Measurements from ENCODE around the gene TSC22D3.
"Not testable (repeated sequence)": the region's sequence is repeated elsewhere in the genome, so short reads cannot be mapped to it uniquely, and the experiment has no call there.

The TSC22D3 gene

GRCh38 chrX:107700317-107700774, 75.2 kb downstream of the TSC22D3 start:
- H3K36me3 ChIP-seq (ENCODE audit: insufficient read depth, low read length): no peaks in the 10 kb centered on the region
- H3K4me1 ChIP-seq (ENCODE audit: control insufficient read depth, insufficient read depth, low read length, unreplicated experiment): peaks cover 8% of the 10 kb centered on the region
- H2AFZ ChIP-seq (ENCODE audit: low read length, unreplicated experiment): peak overlapping the region; percentile 50
- peak overlapping the region; percentile 41 for H3K27ac ChIP-seq (ENCODE audit: low read depth, low read length)
- no peaks in the 10 kb centered on the region for H3K27me3 ChIP-seq (ENCODE audit: insufficient read depth, low read length)
- no peaks in the 10 kb centered on the region for H3K79me2 ChIP-seq (ENCODE audit: control insufficient read depth, insufficient read depth, low read length, unreplicated experiment)
- H3K4me3 ChIP-seq (ENCODE audit: low read depth, low read length): no peak overlapping the region

DNA sequence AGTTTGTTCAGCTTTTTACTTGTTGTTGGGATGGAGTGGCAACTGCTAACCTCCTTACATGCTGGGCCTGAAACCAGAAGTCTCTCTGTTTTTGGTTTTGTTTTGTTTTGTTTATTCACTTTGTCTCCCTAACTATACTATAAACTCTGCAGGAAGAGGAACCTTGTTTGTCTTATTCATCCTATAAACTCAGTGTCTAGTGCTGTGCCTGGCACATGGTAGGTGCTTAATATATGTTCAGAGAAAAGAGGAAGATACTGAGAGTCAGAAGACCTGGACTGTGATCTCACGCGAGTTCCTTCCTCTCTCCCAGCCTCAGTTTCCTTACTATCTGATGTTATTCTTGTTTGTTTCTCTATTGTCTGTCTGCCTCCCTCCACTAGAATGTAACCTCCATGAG, 76.0 kb downstream of the TSC22D3 start:
- Histone ChIP-seq H3K79me2 (ENCODE audit: control insufficient read depth, insufficient read depth, low read length, unreplicated experiment) (no peaks in the 10 kb centered on the region), H3K4me1 (ENCODE audit: control insufficient read depth, insufficient read depth, low read length, unreplicated experiment) (peaks cover 8% of the 10 kb centered on the region), H3K36me3 (ENCODE audit: insufficient read depth, low read length) (no peaks in the 10 kb centered on the region), H3K4me3 (ENCODE audit: low read depth, low read length) (no peak overlapping the region), H2AFZ (ENCODE audit: low read length, unreplicated experiment) (no peak overlapping the region), H3K27me3 (ENCODE audit: insufficient read depth, low read length) (no peaks in the 10 kb centered on the region), H3K27ac (ENCODE audit: low read depth, low read length) (peak overlapping the region; percentile 41; the same call in 1 of the 2 replicates)

- H3K36me3 ChIP-seq (ENCODE audit: insufficient read depth, low read length): no peaks in the 10 kb centered on the region
- H2AFZ ChIP-seq (ENCODE audit: low read length, unreplicated experiment): no peak overlapping the region
- no peaks in the 10 kb centered on the region for H3K27me3 ChIP-seq (ENCODE audit: insufficient read depth, low read length)
- peaks cover 10% of the 10 kb centered on the region for H3K4me1 ChIP-seq (ENCODE audit: control insufficient read depth, insufficient read depth, low read length, unreplicated experiment)
- H3K27ac ChIP-seq (ENCODE audit: low read depth, low read length): no peak overlapping the region
- no peaks in the 10 kb centered on the region for H3K79me2 ChIP-seq (ENCODE audit: control insufficient read depth, insufficient read depth, low read length, unreplicated experiment)
- H3K4me3 ChIP-seq (ENCODE audit: low read depth, low read length): no peak overlapping the region
Measured at GRCh38 chrX:107691024-107691448, 84.6 kb downstream of the TSC22D3 start.

DNA sequence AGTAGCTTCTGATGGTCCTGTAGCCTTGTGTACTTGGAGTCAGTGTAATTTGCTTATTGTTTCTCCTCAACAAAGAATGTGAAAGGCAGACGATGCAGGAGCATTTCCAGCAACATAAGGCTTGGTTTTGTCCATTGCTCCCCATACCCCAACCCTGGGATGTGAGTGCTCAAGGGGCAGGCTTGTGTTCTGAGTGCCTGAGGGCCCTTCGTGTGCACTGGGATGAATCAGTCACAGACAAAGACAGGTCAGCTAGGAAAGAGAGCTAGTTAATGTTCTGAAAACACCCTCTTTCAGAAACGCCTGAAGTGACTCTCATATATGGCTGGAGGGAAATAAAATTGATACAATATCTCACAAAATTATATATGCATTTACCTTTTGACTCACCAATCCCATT, 88.1 kb downstream of the TSC22D3 start:
- Histone ChIP-seq H2AFZ (ENCODE audit: low read length, unreplicated experiment) (no peak overlapping the region), H3K4me3 (ENCODE audit: low read depth, low read length) (no peak overlapping the region), H3K79me2 (ENCODE audit: control insufficient read depth, insufficient read depth, low read length, unreplicated experiment) (no peaks in the 10 kb centered on the region), H3K27ac (ENCODE audit: low read depth, low read length) (no peak overlapping the region), H3K27me3 (ENCODE audit: insufficient read depth, low read length) (no peaks in the 10 kb centered on the region), H3K4me1 (ENCODE audit: control insufficient read depth, insufficient read depth, low read length, unreplicated experiment) (peaks cover 20% of the 10 kb centered on the region), H3K36me3 (ENCODE audit: insufficient read depth, low read length) (no peaks in the 10 kb centered on the region)

GRCh38 chrX:107686792-107687191, 88.8 kb downstream of the TSC22D3 start:
- H3K4me1 ChIP-seq (ENCODE audit: control insufficient read depth, insufficient read depth, low read length, unreplicated experiment): peaks cover 20% of the 10 kb centered on the region
- no peak overlapping the region for H2AFZ ChIP-seq (ENCODE audit: low read length, unreplicated experiment)
- H3K27ac ChIP-seq (ENCODE audit: low read depth, low read length): no peak overlapping the region; the same call in 1 of the 2 replicates
- H3K36me3 ChIP-seq (ENCODE audit: insufficient read depth, low read length): no peaks in the 10 kb centered on the region
- no peaks in the 10 kb centered on the region for H3K79me2 ChIP-seq (ENCODE audit: control insufficient read depth, insufficient read depth, low read length, unreplicated experiment)
- no peak overlapping the region for H3K4me3 ChIP-seq (ENCODE audit: low read depth, low read length)
- H3K27me3 ChIP-seq (ENCODE audit: insufficient read depth, low read length): no peaks in the 10 kb centered on the region

DNA sequence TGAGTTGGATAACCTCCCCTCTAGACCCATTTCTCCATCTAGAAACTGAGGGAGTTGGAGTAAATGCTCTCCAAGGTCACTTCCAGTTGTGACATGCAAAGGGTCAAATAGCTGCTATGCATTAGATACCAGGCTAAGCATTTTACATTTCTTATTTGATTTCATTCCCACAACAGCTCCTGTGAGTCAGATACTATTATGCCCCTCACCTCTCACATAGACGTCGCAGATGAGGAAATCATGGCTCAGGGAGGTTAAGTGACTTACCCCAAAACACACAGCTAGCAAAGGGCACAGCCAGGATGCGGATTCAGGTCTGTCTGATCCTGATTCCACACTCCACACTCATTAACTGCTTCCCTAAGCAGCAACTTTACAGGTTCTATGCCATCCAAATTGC, 89.6 kb downstream of the TSC22D3 start:
- no peak overlapping the region for H2AFZ ChIP-seq (ENCODE audit: low read length, unreplicated experiment)
- H3K79me2 ChIP-seq (ENCODE audit: control insufficient read depth, insufficient read depth, low read length, unreplicated experiment): no peaks in the 10 kb centered on the region
- H3K4me1 ChIP-seq (ENCODE audit: control insufficient read depth, insufficient read depth, low read length, unreplicated experiment): peaks cover 20% of the 10 kb centered on the region
- no peak overlapping the region for H3K4me3 ChIP-seq (ENCODE audit: low read depth, low read length)
- H3K27ac ChIP-seq (ENCODE audit: low read depth, low read length): no peak overlapping the region; the same call in 1 of the 2 replicates
- no peaks in the 10 kb centered on the region for H3K36me3 ChIP-seq (ENCODE audit: insufficient read depth, low read length)
- H3K27me3 ChIP-seq (ENCODE audit: insufficient read depth, low read length): no peaks in the 10 kb centered on the region

DNA sequence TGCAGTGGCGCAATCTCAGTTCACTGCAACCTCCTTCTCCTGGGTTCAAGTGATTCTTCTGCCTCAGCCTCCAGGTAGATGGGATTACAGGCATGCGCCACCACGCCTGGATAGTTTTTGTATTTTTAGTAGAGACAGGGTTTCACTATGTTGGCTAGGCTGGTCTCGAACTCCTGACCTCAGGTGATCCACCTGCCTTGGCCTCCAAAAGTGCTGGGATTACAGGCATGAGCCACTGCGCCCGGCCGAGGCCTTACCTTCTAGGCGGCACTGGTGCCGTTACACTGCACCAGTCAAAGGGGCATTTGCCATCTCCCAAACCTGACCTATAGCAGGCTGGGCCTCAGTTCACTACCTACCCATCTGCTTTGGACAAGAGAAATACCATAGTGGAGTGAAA, 90.0 kb downstream of the TSC22D3 start:
- H3K27me3 ChIP-seq (ENCODE audit: insufficient read depth, low read length); H3K27ac ChIP-seq (ENCODE audit: low read depth, low read length); H3K4me3 ChIP-seq (ENCODE audit: low read depth, low read length); H2AFZ ChIP-seq (ENCODE audit: low read length, unreplicated experiment); H3K79me2 ChIP-seq (ENCODE audit: control insufficient read depth, insufficient read depth, low read length, unreplicated experiment); H3K36me3 ChIP-seq (ENCODE audit: insufficient read depth, low read length): not testable (repeated sequence)
- peaks cover 20% of the 10 kb centered on the region for H3K4me1 ChIP-seq (ENCODE audit: control insufficient read depth, insufficient read depth, low read length, unreplicated experiment)

DNA sequence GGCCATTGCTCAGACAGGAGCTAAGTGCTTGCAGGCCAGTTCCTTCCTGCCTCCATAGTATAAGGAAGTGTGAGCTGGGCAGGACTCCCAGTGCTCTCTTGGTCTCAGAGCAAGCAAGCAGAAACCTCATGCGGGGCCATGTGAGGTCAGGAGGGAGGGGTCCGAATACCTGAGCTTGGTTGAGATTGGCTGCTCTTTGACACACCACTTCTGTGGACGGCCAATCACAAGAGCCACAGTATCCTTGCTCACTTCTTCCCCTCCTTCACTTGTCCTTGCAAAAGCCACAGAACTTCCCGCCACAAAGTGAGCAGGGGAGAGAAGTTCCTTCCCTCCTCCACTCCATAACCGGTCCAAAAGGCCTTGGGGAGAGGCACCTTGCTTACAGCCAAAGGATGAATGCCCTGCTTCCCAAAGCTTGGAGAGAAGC, 90.6 kb downstream of the TSC22D3 start:
- Histone ChIP-seq H3K4me3 (ENCODE audit: low read depth, low read length) (no peak overlapping the region), H3K79me2 (ENCODE audit: control insufficient read depth, insufficient read depth, low read length, unreplicated experiment) (no peaks in the 10 kb centered on the region), H3K27me3 (ENCODE audit: insufficient read depth, low read length) (no peaks in the 10 kb centered on the region), H3K27ac (ENCODE audit: low read depth, low read length) (peak overlapping the region; percentile 29; the same call in 1 of the 2 replicates), H3K36me3 (ENCODE audit: insufficient read depth, low read length) (no peaks in the 10 kb centered on the region), H2AFZ (ENCODE audit: low read length, unreplicated experiment) (no peak overlapping the region), H3K4me1 (ENCODE audit: control insufficient read depth, insufficient read depth, low read length, unreplicated experiment) (peaks cover 21% of the 10 kb centered on the region)

DNA sequence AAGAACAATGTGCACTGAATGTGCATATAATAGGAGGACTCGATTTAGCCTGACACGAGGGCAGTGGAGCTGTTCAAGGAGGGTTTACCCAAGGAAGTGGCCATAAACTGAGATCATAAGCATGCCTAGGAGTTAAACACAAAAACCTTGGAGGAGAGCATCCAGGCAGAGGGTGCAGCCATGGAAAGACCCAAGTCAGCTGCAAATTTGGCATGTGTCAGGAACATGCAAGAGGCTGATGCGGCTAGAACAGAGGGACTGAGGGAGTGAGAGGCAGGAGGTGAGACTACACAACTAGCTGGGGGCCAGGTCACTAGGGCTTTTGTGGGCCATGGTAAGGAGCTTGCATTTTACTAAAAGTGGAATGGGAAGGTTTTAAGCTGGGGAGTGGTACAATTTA, 91.7 kb downstream of the TSC22D3 start:
- Histone ChIP-seq H3K36me3 (ENCODE audit: insufficient read depth, low read length) (no peaks in the 10 kb centered on the region), H2AFZ (ENCODE audit: low read length, unreplicated experiment) (no peak overlapping the region), H3K27me3 (ENCODE audit: insufficient read depth, low read length) (no peaks in the 10 kb centered on the region), H3K4me3 (ENCODE audit: low read depth, low read length) (no peak overlapping the region), H3K4me1 (ENCODE audit: control insufficient read depth, insufficient read depth, low read length, unreplicated experiment) (peaks cover 30% of the 10 kb centered on the region), H3K79me2 (ENCODE audit: control insufficient read depth, insufficient read depth, low read length, unreplicated experiment) (no peaks in the 10 kb centered on the region), H3K27ac (ENCODE audit: low read depth, low read length) (0 out of 2 replicates have a peak overlapping the region, but pooled peaks have one; percentile 48)

- Histone ChIP-seq H2AFZ (ENCODE audit: low read length, unreplicated experiment) (no peak overlapping the region), H3K27ac (ENCODE audit: low read depth, low read length) (peak overlapping the region; percentile 48), H3K4me1 (ENCODE audit: control insufficient read depth, insufficient read depth, low read length, unreplicated experiment) (peaks cover 37% of the 10 kb centered on the region), H3K27me3 (ENCODE audit: insufficient read depth, low read length) (no peaks in the 10 kb centered on the region), H3K4me3 (ENCODE audit: low read depth, low read length) (no peak overlapping the region), H3K36me3 (ENCODE audit: insufficient read depth, low read length) (no peaks in the 10 kb centered on the region), H3K79me2 (ENCODE audit: control insufficient read depth, insufficient read depth, low read length, unreplicated experiment) (no peaks in the 10 kb centered on the region)
Measured at GRCh38 chrX:107683124-107683895, 92.3 kb downstream of the TSC22D3 start.

- Histone ChIP-seq H3K27me3 (ENCODE audit: insufficient read depth, low read length) (no peaks in the 10 kb centered on the region), H3K36me3 (ENCODE audit: insufficient read depth, low read length) (no peaks in the 10 kb centered on the region), H3K4me3 (ENCODE audit: low read depth, low read length) (no peak overlapping the region), H3K27ac (ENCODE audit: low read depth, low read length) (no peak overlapping the region), H3K79me2 (ENCODE audit: control insufficient read depth, insufficient read depth, low read length, unreplicated experiment) (no peaks in the 10 kb centered on the region), H2AFZ (ENCODE audit: low read length, unreplicated experiment) (no peak overlapping the region), H3K4me1 (ENCODE audit: control insufficient read depth, insufficient read depth, low read length, unreplicated experiment) (peaks cover 47% of the 10 kb centered on the region)
Measured at GRCh38 chrX:107682256-107682655, 93.3 kb downstream of the TSC22D3 start.
